ENCODE data around the gene FHIT. TPM values are rescaled to one million over a fixed set of nuclear protein-coding genes. Genes with fewer than 3 reads are reported as not detected.

Gene FHIT
- total RNA-seq, 1 experiment from 2014 or later: 2.1 TPM

- DNase-seq (ENCODE audit: extremely low read depth, low read depth): no peak
Measured at GRCh38 chr3:59882746-59883145, 1368.5 kb downstream of the FHIT start.

- DNase-seq (ENCODE audit: extremely low read depth, low read depth): no peak
Measured at GRCh38 chr3:59880717-59881116, 1370.5 kb downstream of the FHIT start.

GRCh38 chr3:59879031-59879581 is 1372.1 kb downstream of the FHIT start:
- DNase-seq (ENCODE audit: extremely low read depth, low read depth): no peak

GRCh38 chr3:59878038-59878427 is 1373.2 kb downstream of the FHIT start:
- no peak for DNase-seq (ENCODE audit: extremely low read depth, low read depth)

GRCh38 chr3:59877263-59878037 is 1373.8 kb downstream of the FHIT start:
- DNase-seq (ENCODE audit: extremely low read depth, low read depth): no peak

GRCh38 chr3:59876533-59877062 is 1374.7 kb downstream of the FHIT start:
- DNase-seq (ENCODE audit: extremely low read depth, low read depth): no peak

GRCh38 chr3:59873576-59874230 is 1377.5 kb downstream of the FHIT start:
- no peak for DNase-seq (ENCODE audit: extremely low read depth, low read depth)

GRCh38 chr3:59872128-59872527 is 1379.1 kb downstream of the FHIT start:
- no peak for DNase-seq (ENCODE audit: extremely low read depth, low read depth)

- DNase-seq (ENCODE audit: extremely low read depth, low read depth): no peak
Measured at GRCh38 chr3:59867185-59868002, 1383.9 kb downstream of the FHIT start.

- no peak for DNase-seq (ENCODE audit: extremely low read depth, low read depth)
Measured at GRCh38 chr3:59866076-59866475, 1385.2 kb downstream of the FHIT start.

- DNase-seq (ENCODE audit: extremely low read depth, low read depth): no peak
Measured at GRCh38 chr3:59865351-59865750, 1385.9 kb downstream of the FHIT start.

- no peak for DNase-seq (ENCODE audit: extremely low read depth, low read depth)
Measured at GRCh38 chr3:59862686-59863085, 1388.6 kb downstream of the FHIT start.

- peak; percentile 82 for DNase-seq (ENCODE audit: extremely low read depth, low read depth)
Measured at GRCh38 chr3:59857589-59858346, 1393.5 kb downstream of the FHIT start.

- no peak for DNase-seq (ENCODE audit: extremely low read depth, low read depth)
Measured at GRCh38 chr3:59856934-59857460, 1394.3 kb downstream of the FHIT start.

GRCh38 chr3:59854061-59854709 is 1397.1 kb downstream of the FHIT start:
- no peak for DNase-seq (ENCODE audit: extremely low read depth, low read depth)

- no peak for DNase-seq (ENCODE audit: extremely low read depth, low read depth)
Measured at GRCh38 chr3:59850417-59850816, 1400.8 kb downstream of the FHIT start.

- no peak for DNase-seq (ENCODE audit: extremely low read depth, low read depth)
Measured at GRCh38 chr3:59845386-59845785, 1405.9 kb downstream of the FHIT start.

- DNase-seq (ENCODE audit: extremely low read depth, low read depth): no peak
Measured at GRCh38 chr3:59843821-59844220, 1407.4 kb downstream of the FHIT start.

GRCh38 chr3:59839810-59840515 is 1411.3 kb downstream of the FHIT start:
- DNase-seq (ENCODE audit: extremely low read depth, low read depth): no peak

All from NCI-H460 (cell line).